8988T (cell line): ENCODE results near the gene SLC30A7.

Source experiments
- DNase-seq: peaks from one replicate; pipeline ENCODE4 v3.0.0; 2011

Gene SLC30A7

DNA sequence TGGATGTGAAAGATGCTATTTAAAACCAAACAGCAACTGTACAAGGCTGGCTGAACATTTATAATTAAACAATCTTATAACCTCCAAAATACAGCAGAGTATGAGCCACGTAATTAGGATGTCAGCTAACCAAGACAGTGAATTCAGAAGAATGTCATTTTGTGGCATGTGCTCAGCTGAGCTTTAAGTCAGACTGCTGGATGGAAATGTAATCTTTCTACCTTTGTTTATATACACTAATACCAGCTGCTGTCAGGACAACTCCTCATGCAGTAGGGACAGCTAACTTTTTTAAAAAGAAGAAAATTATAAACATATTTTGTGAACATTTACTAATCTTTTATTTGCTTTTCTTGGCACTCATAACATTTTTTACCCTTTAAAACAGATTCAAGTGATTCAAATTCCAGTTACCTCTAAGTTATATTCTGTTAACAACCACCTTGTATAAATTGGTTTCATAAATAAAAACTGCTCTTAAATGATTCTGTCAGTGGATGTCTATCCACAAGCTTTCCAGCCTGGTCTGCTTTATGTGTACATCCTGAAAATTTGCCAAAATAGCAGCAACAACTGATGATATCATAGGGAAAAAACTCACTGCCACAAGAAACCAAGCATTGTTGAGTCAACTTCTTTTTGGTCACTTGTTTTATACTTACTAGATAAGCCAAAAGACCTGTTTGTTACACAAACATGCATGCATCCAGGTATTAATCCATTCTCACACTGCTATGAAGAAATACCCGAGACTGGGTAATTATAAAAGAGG lies 93.6 kb downstream of the SLC30A7 start:
- DNase-seq = no peak

DNA sequence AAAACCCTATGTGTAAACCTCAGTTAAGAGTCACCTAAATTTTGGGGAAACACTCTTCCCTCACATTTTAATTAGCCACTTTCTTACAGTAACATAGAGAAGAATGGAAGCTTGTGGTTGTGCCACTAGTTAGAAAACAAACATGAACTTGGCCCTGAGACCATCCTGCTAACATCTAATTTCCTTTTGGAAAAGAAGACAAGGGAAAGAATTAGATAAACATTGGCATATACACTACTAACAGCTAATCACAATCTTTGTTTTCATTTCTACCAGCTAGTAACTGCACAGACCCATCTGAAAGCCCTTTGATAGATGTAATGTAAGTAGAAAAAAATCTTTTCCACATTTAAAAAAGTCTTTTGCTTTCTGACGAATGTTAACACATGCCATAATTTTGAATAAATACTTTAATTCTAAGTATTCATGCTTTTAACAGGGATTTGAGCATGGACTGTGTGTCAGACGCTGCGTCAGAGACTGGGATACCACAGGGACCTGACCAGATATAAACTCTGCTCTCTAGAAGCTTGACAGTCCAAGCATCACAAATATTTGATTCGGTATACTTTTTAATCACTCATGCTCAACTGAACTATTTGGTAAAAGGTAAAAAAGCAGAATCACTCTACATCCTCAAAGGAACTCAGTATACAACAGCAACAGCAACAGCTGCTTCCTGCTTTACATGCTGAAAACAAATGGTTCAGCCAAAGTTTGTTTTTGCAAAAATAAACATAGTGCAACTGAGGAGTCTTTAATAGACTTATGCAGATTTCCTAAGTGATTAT lies 99.5 kb downstream of the SLC30A7 start:
- no peak for DNase-seq

DNA sequence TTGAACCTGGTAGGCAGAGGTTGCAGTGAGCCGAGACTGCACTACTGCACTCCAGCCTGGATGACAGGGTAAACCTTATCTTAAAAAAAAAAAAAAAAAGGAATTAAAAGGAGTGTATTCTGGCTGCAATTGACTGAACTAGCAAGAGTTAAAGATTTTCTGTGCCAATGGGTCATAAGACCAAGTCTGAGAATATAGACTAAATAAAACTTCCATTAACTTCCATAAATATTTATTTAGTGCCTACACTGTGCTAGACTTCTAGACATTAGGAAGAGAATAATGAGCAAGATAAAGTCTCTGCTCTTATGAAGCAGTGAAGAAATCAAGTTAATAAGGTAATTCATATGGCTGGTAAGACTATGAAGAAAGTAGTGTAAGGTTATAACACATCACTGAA lies 102.5 kb downstream of the SLC30A7 start:
- no peak for DNase-seq

DNA sequence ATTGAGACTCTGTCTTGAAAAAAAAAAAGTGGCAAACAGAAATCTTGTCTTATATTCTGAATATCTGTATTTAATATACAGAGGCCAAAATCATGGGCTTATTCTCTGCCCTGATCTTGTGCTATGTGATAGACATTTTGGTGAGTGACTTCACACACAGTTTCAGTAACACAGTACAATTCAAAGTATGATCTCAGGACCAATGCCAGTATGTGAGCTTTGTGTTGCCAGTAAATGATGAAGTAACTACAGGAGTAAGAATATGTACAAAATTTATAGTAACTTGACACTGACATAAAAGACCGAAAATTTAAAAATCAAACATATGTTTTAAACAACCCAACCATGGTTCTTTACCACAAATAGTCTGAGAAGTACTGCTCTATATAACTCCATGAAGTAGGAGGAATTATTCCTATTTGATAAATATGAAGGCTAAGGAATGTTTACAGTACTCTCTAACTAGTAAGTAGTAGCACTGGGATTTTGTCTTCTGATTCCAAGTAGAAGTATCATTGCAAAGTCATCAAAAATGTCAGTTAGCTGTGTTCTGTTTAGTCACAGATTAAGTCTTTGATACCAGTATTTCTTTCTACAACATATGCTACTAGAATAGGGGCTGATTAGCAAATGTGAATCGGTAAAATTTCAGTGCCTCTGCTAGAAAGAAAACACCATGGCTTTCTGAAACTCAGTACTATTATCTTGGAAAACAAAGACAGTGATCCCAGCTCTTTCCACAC lies 104.4 kb downstream of the SLC30A7 start:
- DNase-seq = no peak

DNA sequence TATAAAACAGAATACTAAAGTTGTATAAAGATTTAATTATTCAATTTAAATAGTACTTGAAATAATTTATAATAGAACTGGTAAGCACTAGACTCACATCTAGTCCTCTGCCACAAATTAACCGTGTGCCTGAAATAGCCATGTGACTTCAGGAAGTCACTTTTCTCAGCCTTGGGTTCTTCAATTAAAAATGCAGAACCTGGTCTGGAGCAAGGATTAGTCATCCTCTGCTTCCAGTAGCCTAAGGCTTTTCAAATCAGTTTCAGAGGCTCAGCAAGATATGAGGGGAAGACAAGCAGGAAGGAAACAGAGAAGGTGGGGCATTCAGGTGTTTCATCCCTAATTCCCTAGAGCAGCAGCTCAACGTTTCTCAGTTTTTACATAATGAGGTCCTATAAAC lies 106.7 kb downstream of the SLC30A7 start:
- no peak for DNase-seq

DNA sequence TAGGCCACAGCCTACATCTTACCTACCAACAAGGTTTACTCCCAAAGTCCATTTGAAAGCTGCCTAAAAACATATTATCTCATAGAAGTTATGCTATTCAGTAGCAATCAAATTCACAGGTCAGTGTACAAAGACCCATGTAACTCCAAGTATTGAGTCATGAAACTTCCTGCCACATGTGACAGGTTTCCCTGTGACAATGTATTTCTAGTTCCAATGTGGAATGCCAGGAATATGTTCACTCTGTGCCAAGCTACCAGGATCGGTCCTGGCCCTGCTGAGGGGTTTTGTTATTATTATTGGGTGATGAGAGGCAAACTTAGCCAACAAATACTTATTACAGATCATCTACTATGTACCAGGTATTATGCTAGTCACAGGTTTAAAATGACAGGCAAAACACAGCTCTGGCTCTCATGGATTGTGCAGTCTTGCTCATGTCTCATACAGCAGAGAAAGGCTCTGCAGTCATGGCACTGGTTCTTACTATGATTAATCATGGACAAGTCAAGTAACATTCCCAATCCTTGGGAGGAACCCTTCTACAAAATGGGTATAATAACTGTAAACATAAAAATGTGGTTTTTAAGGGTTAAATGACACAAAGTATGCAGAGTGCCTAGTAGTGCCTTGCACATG lies 107.2 kb downstream of the SLC30A7 start:
- DNase-seq = no peak

DNA sequence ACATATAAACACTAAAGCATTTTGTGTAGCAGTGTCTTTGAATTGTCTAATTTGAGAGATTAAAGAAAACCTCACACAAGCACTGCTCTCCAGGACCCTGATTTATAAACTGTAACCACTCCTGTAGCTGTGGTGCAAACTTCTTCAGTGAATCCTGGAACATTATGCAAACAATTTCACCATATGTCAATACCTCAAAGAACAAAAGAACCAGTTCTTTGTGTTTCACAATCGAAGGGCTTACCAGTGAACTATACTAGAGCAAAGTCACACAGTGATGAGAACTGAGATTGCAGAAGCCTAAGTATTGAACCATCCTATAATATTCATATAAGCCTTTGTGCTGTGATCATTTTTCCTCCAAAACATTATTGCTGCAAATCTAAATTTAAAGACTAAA lies 108.2 kb downstream of the SLC30A7 start:
- no peak for DNase-seq

DNA sequence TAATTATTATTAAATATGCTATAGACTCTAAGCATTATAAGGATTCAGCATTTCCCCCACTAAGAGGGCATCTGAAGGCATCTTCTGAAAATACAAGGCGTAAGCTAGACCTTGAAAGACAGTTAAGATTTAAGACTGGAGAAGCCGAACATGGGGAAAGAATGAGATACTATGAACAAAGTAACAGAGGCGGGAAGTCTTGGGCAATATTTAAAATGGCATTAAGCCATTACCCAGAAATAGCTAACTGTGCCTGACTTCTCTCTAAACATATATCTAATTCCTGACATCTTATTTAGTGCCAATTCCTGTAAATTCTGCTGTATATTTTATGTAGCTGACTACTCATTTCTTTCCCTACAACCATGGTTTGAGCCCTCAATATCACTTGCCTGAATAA lies 108.8 kb downstream of the SLC30A7 start:
- no peak for DNase-seq

DNA sequence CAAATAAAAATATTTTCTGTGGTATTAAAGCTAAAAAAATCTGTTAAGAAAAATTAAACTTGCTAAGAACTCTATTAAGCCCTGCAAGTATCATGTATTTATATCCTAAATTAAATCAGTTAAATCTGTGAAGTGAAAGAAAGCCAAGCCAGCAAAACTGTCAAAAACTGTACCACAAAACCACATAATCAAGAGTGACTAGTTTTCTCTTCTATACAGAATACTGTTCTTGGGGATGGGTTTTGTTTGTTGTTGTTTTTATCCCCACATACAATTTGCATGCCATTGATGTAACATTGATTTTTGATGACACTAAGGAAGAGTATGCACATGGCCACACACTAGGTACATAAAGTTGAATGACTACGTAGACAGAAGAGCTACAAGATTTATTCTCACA lies 109.3 kb downstream of the SLC30A7 start:
- DNase-seq = no peak

DNA sequence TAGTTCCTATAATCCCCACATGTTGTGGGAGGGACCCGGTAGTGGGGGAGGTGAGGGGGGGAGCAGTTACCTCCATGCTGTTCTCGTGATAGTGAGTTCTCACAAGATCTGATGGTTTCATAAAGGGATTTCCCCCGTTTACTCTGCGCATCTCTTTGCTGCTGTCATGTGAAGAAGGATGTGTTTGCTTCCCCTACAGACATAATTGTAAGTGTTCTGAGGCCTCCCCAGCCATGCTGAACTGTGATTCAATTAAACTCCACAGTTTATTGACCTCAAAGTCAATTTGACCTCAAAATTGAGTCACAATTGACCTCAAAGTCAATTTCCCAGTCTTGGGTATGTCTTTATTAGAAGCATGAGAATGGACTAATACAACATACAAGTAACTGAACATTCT lies 110.0 kb downstream of the SLC30A7 start:
- no peak for DNase-seq

DNA sequence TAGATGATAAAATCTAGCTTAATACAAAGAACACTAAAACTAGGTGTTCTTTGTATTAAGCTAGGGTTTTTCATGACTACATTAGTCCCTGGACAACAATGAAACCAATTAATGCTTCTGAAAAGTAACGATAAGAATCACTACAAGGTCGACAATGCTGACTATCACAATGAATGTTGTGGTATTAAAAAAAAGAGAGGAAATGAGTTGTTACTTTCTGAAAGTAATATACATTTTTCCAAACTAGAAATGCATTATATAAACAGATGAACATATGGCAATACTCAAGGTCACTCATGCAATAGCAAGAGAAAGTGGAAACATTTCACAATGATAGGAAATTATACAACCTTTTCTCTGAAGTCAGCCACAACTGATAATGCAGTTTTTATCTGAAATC lies 110.7 kb downstream of the SLC30A7 start:
- DNase-seq = no peak

DNA sequence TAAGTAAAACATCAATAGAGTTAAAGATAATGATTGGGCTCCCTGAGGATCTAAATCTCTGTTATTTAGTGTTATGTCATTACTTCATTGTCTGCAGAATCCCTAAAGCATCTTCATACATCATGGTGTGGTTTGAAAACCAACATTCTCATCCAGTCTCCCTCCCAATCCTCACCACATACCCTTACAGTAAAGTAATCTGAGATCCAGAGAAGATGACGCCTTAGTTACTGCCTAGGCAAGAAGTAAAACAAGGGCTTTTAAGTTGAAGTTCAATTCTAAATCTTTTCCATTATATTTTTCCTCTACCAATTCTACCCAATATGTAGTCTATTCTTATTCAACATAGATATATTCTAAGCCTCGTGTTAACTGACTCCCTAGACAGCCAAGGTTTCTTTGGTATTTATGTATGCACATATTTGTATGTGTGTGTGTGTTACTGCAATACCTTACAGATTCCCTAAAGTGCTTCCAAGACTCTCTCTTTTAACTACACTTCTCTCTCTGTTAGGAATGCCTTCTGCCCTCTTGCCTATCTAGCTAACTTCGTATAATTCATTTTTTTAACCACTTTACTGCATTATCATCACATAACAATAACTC lies 112.4 kb downstream of the SLC30A7 start:
- no peak for DNase-seq

DNA sequence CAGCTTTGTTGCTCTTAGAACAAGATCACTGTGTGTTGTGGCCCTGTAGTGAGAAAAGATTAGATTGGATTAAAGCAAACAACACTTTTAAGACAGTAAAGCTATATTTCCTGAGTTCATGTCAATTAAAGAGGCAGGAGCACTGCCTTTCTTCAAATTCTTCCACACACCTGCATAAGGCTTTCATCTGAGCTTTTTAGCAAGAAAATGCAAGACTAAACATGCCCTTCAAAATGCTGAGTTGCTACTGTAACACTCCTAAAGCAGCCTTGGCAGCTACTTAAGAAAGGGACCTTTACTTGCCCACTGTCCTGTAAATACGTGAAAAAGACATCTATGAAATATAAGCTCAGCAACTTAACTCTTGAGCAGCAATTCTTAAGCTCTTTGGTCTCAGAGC lies 117.9 kb downstream of the SLC30A7 start:
- DNase-seq = no peak

DNA sequence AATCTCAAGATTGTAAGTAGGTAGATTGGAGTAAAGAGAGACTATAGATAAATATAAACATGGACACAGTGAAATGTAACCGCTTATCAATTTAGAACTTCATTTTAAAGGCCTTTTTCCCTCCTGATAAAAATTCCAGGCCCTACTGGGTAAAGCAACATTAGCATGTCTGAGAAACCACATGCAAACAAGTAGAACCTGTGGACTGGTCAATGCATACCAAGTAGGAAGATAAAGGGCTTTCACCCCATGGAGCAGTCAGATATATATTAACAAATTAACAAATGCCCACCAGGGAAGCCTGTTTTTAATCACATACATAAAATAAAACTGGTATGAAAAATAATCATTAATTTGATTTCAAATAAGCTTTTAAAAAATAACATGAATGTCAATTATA lies 121.6 kb downstream of the SLC30A7 start:
- DNase-seq = no peak

DNA sequence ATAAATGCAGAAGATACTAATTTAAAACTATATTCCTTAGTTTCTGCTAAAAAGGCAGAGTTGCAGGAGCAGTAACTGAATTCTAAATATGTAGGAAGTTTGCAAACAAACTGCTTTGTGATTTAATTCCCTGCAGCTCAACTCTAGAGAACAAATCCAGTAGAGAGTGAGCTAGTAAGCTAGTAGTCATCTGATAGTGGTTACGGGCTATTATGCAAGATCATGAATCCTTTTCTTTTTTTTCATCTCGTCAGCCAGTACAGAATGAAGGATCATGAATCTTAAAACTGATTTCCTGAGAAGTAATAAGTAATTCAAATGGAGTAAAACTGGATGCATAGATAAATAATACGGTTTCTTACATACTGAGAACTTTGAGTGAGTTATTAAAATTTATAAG lies 126.4 kb downstream of the SLC30A7 start:
- DNase-seq = no peak

DNA sequence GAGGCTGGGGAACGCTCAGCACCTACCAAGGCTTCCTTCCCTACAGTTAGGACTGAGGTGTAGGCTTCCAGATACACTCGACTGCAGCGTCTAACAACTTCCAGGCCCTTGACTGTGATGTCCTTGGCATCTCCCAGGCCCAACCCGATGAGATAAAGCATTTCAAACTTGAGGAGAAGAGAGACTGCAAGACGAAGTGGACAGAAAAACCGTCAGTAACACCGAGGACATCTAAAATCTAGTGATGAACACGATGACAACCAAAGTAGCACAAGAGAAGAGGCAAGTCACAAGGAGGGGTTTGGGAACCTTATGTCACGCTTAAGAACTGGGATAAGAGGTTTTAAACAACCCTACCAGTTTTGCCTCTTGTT lies 129.4 kb downstream of the SLC30A7 start:
- no peak for DNase-seq

DNA sequence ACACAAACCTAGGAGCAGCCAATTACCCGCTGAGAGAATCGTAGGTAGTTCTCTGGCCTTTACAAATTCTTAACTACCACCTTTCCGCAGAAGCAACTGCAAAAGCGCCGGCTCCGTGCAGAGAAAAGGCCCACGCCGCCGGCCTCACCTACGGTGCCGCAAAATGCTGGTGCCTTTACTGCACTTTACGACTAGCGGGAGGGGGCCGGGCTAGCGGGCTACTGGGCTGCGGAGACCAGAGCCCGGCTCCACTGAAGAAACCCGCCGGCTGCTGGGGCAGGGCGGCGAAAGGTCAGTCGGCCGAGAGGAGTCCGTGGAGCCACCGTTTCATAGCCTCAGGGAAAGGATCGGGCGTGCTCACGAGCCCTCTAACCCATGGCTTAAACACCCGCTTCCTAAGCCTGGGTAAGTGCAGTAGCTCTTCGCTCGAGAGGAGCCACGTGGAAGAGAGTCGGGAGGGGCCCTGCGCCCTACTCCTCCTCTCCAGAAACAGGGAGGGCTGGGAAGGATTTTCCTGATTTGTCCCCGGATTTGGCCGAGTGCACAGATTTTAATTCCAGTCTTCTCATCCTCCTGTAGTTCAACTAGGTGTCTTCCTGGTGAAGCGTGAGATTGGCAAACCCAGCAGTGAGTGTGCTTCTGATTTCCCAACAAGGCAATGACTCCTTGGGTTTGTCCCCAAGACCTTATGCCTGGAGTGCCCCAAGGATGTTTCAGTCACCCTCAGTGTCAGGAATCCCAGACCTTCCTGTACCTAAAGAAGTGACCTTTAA lies 130.0 kb downstream of the SLC30A7 start, which contains the start of gene DPH5:
Gene DPH5, minus strand, starts transcription at position 128 of the 773 bp plus-strand sequence. CDS start 341 bp downstream, outside the sequence.
- DNase-seq = peak; percentile 15

DNA sequence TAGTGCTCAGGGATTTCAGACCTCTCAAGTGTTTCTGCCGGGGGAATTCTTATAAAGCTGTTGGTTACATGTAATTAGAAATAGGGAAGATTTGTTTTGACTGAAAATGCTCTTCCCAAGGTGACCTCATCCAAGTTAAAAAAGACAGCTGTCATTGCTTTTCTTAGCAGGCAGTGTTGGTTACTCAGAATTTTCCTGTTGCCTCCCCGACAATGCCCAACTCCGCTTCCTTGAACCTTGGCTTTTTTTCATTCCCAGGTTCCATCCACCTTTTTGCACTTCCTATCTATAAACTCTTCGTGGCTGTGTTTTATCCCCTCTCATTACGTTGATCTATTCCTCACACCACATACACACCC lies 130.5 kb downstream of the SLC30A7 start:
- DNase-seq = no peak

DNA sequence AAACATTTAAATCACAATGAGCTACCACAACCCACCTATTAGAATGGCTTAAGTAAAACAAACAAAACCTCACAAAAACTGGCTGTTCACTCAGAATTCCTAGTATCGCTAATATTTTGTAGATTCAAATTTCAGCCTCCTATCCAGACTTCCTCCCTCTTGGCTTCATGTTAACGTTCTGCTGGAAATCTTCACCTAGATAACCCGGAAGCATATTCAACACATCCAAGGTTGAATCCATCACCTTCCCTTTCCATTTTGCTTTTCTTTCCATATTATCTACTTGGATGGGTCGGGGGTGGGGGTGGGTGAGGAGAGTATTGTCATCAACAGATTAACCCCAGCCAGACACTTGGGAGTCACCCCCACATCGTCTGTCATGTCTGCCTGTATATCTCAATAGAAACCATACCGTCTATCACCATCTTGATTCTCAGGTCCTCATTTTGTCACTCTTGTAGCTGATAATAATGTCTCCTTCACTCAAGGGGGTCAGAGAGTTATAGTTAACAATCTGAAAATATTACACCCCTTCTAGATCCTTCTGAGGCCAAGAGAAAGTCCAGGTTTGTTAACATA lies 131.4 kb downstream of the SLC30A7 start:
- no peak for DNase-seq

DNA sequence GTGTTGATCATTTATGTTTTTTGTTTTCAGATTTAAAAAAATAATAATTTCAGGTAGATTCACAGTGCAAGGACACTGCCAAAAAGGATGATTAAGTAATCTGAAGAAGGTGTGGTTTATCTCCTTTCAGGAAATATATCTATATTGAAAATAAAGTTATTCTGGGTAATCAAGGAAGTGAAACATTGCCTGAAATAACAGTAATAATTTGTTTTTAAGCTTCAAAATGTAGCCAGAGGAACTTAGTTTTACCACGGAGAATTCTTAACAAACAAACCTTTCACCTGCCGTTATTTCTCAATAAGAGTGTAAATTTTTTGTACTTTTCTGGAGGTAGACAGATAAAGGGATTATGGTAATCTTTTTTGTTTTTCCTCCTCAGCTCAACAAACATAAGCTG lies 132.6 kb downstream of the SLC30A7 start:
- DNase-seq = no peak

DNA sequence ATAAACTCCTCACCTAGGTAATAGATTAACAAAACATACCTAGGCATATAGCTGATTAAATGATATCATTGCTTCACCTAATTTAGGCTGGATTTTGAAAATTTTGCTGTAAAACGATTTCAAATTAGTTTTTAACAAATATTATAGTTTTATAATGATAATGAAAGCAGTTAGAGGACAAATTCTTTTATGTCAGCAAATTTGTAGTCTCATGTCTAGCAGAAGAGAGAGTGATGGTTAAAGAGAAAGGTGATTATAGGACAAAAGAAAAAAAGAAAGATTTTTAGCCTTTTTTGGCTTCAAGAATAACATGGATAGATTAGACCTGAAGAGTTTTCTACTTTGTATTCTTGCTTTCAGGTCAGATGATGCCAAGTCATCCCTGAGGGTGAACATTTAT lies 133.3 kb downstream of the SLC30A7 start:
- DNase-seq = no peak

DNA sequence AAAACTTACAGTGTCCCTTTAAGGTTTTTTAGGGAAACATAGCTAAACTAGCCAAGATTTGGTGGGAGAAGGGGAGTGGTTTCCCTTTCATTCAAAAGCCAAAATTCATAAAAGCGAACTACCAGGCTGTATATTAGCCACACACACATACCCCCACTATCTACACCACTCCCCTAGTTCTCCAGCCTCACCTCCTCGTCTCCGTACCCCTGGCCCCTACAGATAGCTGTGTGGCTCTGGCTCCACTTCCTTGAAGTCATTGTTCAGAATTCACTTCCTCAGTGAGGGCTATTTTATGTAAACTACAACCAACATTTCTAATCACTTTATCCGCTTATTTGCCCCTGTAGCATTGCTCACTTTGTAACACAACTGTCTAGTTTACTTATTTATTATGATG lies 135.0 kb downstream of the SLC30A7 start:
- no peak for DNase-seq
